ENCODE measurements around the gene ETFA.
"Not testable (repeated sequence)": the region's sequence is repeated elsewhere in the genome, so short reads cannot be mapped to it uniquely, and the experiment has no call there.

ETFA gene

GRCh38 chr15:76324066-76324465, 12.8 kb upstream of the ETFA start:
- DNase-seq = no peak

GRCh38 chr15:76321602-76322001, 10.3 kb upstream of the ETFA start:
- no peak for DNase-seq

- DNase-seq = no peak
Observed at GRCh38 chr15:76321171-76321570, 9.9 kb upstream of the ETFA start.

GRCh38 chr15:76320012-76320411, 8.7 kb upstream of the ETFA start:
- DNase-seq = no peak

GRCh38 chr15:76313731-76314130, 2.5 kb upstream of the ETFA start:
- peak in 1 of 3 experiments; percentile 8 for DNase-seq

- DNase-seq = not testable (repeated sequence)
Observed at GRCh38 chr15:76313175-76313567, 1.9 kb upstream of the ETFA start.

- DNase-seq = peak in 1 of 3 experiments; percentile 36
Observed at GRCh38 chr15:76312540-76313174, 1.4 kb upstream of the ETFA start.

GRCh38 chr15:76310475-76311099, 682 bp downstream of the ETFA start:
- peak in 1 of 3 experiments; percentile 77 for DNase-seq

- no peak for DNase-seq
Observed at GRCh38 chr15:76309601-76310330, 1.5 kb downstream of the ETFA start.

- DNase-seq = no peak
Observed at GRCh38 chr15:76303909-76304308, 7.4 kb downstream of the ETFA start.

- no peak for DNase-seq
Observed at GRCh38 chr15:76299786-76300185, 11.5 kb downstream of the ETFA start.

- no peak for DNase-seq
Observed at GRCh38 chr15:76298986-76299385, 12.3 kb downstream of the ETFA start.

- not testable (repeated sequence) for DNase-seq
Observed at GRCh38 chr15:76297951-76298350, 13.3 kb downstream of the ETFA start.

- no peak for DNase-seq
Observed at GRCh38 chr15:76296849-76297248, 14.4 kb downstream of the ETFA start.

- not testable (repeated sequence) for DNase-seq
Observed at GRCh38 chr15:76294463-76294862, 16.8 kb downstream of the ETFA start.

GRCh38 chr15:76293361-76293760, 17.9 kb downstream of the ETFA start:
- DNase-seq = no peak

- no peak for DNase-seq
Observed at GRCh38 chr15:76289582-76289981, 21.7 kb downstream of the ETFA start.

GRCh38 chr15:76286271-76286879, 24.9 kb downstream of the ETFA start:
- DNase-seq = no peak

- peak in 2 of 3 experiments; percentile 6 to 34 for DNase-seq
Observed at GRCh38 chr15:76285241-76285825, 25.9 kb downstream of the ETFA start.

GRCh38 chr15:76282465-76282864, 28.8 kb downstream of the ETFA start:
- no peak for DNase-seq

- DNase-seq = no peak
Observed at GRCh38 chr15:76278651-76279050, 32.6 kb downstream of the ETFA start.

GRCh38 chr15:76274821-76275220, 36.4 kb downstream of the ETFA start:
- no peak for DNase-seq

- DNase-seq = no peak
Observed at GRCh38 chr15:76274226-76274625, 37.0 kb downstream of the ETFA start.

All from NCI-H1417 (cell line).